Fibroblast of lung (primary cell): ENCODE data around the gene JAK1. TPM values are rescaled to one million over a fixed set of nuclear protein-coding genes. Genes with fewer than 3 reads are reported as not detected.

Experiments
- DNase-seq, 2 donors: peaks; one replicate each; pipeline versions ENCODE4 v3.0.0 to v3.0.0-alpha.2; 2010; ENCODE audit warnings: low read depth in 2 of 2
- H2AFZ ChIP-seq: 2 replicates; pipeline ENCODE4 v1.5.1; 2012; ENCODE audit warnings: low read length, control low read depth, inconsistent platforms
- H3K27ac ChIP-seq: 2 replicates; pipeline ENCODE4 v1.5.1; 2011; ENCODE audit warnings: low read length, control low read depth; ENCODE audit not compliant: insufficient read depth
- H3K27me3 ChIP-seq: 2 replicates; pipeline ENCODE4 v1.5.1; 2011; ENCODE audit warnings: mild to moderate bottlenecking, low read length; ENCODE audit not compliant: control insufficient read depth, insufficient read depth
- H3K36me3 ChIP-seq: 2 replicates; pipeline ENCODE4 v1.5.1; 2011; ENCODE audit warnings: low read length; ENCODE audit not compliant: control insufficient read depth, insufficient read depth
- H3K4me1 ChIP-seq: 2 replicates; pipeline ENCODE4 v1.5.1; 2011; ENCODE audit warnings: low read length; ENCODE audit not compliant: control insufficient read depth, insufficient read depth; ENCODE audit errors: extremely low read depth
- H3K4me2 ChIP-seq: 2 replicates; pipeline ENCODE4 v1.5.1; 2011; ENCODE audit warnings: low read length, control low read depth; ENCODE audit not compliant: insufficient read depth; ENCODE audit errors: extremely low read depth
- H3K4me3 ChIP-seq, 4 experiments: fragments of 200-600 bp in 1 of 4; sonication (generic) in 1 of 4; replicated peaks in 1 of 4; 2 replicates each; pipeline ENCODE4 v1.5.1; 2011 to 2016; ENCODE audit warnings: low read length in 4 of 4, low read depth in 3 of 4, mild to moderate bottlenecking in 3 of 4, control low read depth in 2 of 4, inconsistent platforms in 1 of 4, mixed read lengths in 1 of 4; ENCODE audit not compliant: insufficient read depth in 1 of 4; ENCODE audit errors: control extremely low read depth in 1 of 4
- H3K79me2 ChIP-seq: 2 replicates; pipeline ENCODE4 v1.5.1; 2012; ENCODE audit warnings: mild to moderate bottlenecking, low read length, inconsistent platforms; ENCODE audit not compliant: control insufficient read depth, insufficient read depth
- H3K9ac ChIP-seq: 2 replicates; pipeline ENCODE4 v1.5.1; 2011; ENCODE audit warnings: mild to moderate bottlenecking, low read length, control low read depth; ENCODE audit not compliant: insufficient read depth
- H3K9me3 ChIP-seq: 2 replicates; pipeline ENCODE4 v1.5.1; 2012; ENCODE audit warnings: low read depth, low read length; ENCODE audit not compliant: control insufficient read depth, insufficient read depth
- H4K20me1 ChIP-seq: 2 replicates; pipeline ENCODE4 v1.5.1; 2011; ENCODE audit warnings: low read length; ENCODE audit not compliant: control insufficient read depth, insufficient read depth; ENCODE audit errors: extremely low read depth
- CTCF ChIP-seq, 2 donors: IDR thresholded peaks in 1 of 2; conservative IDR thresholded peaks in 1 of 2; 1 replicate in 1 of 2; 2 replicates in 1 of 2; pipeline ENCODE4 v1.5.1; 2011 to 2012; ENCODE audit warnings: low read length in 2 of 2, control low read depth in 1 of 2, inconsistent platforms in 1 of 2, low read depth in 1 of 2, mild to moderate bottlenecking in 1 of 2
- EZH2 ChIP-seq: IDR thresholded peaks from 2 replicates; pipeline ENCODE4 v1.5.1; 2012; ENCODE audit warnings: low read length, control low read depth, mild to moderate bottlenecking; ENCODE audit errors: missing control alignments
- polyA plus RNA-seq, 2 donors: library from polyadenylated mRNA; depleted of rRNA in 1 of 2; stranded (reverse) in 1 of 2; unstranded in 1 of 2; fragments of >200 nt; gene quantifications; 2 replicates each; pipeline ENCODE4 v1.2.1, GENCODE V29; 2011 to 2012; ENCODE audit warnings: missing spikeins in 1 of 2
- total RNA-seq: library from RNA; depleted of rRNA; stranded (reverse); fragments of >200 nt; gene quantifications from 2 replicates; pipeline ENCODE4 v1.2.1, GENCODE V29; 2014

The JAK1 gene
- total and polyA plus RNA-seq, 2 donors (not counting 1 experiment from before 2014, with no cell fraction given): 144 to 152 TPM

- Histone ChIP-seq H3K9me3 (no peaks in the 10 kb centered on the region), H4K20me1 (no peaks in the 10 kb centered on the region), H3K27me3 (no peaks in the 10 kb centered on the region), H3K36me3 (no peaks in the 10 kb centered on the region), H3K4me1 (no peaks in the 10 kb centered on the region), H3K27ac (no peak overlapping the region), H3K9ac (no peak overlapping the region), H3K4me3 (no peak overlapping the region), H3K4me2 (no peak overlapping the region), H3K79me2 (no peaks in the 10 kb centered on the region), H2AFZ (no peak overlapping the region)
- TF ChIP-seq CTCF (conservative IDR thresholded peaks at IDR 0.05 in 1 of 2, IDR thresholded peaks at IDR 0.05 in 1 of 2; ENCODE audit: low read depth in 1 of 2, low read length in 2 of 2) (no peak), EZH2 (no peak)
- no peak for DNase-seq
These were observed 17.8 kb upstream of the JAK1 start for GRCh38 chr1:64984106-64984505.

- Histone ChIP-seq H3K27me3 (no peaks in the 10 kb centered on the region), H3K27ac (no peak overlapping the region), H3K4me3 (no peak overlapping the region), H3K9ac (no peak overlapping the region), H3K4me1 (no peaks in the 10 kb centered on the region), H3K4me2 (no peak overlapping the region), H3K36me3 (no peaks in the 10 kb centered on the region), H4K20me1 (no peaks in the 10 kb centered on the region), H2AFZ (no peak overlapping the region), H3K79me2 (no peaks in the 10 kb centered on the region), H3K9me3 (no peaks in the 10 kb centered on the region)
- TF ChIP-seq CTCF (conservative IDR thresholded peaks at IDR 0.05 in 1 of 2, IDR thresholded peaks at IDR 0.05 in 1 of 2; ENCODE audit: low read depth in 1 of 2, low read length in 2 of 2) (no peak), EZH2 (no peak)
- peak in 1 of 2 donors; percentile 72 for DNase-seq
These were observed 16.8 kb upstream of the JAK1 start for GRCh38 chr1:64983110-64983509.

GRCh38 chr1:64981601-64982533 is 15.5 kb upstream of the JAK1 start:
- no peak overlapping the region for H3K9ac ChIP-seq

More at GRCh38 chr1:64981601-64982533, 15.5 kb upstream of the JAK1 start:
- Histone ChIP-seq H2AFZ (no peak overlapping the region), H4K20me1 (no peaks in the 10 kb centered on the region), H3K4me3 (no peak overlapping the region), H3K4me2 (no peak overlapping the region), H3K36me3 (no peaks in the 10 kb centered on the region), H3K27me3 (no peaks in the 10 kb centered on the region), H3K9me3 (no peaks in the 10 kb centered on the region), H3K27ac (no peak overlapping the region), H3K79me2 (no peaks in the 10 kb centered on the region), H3K4me1 (no peaks in the 10 kb centered on the region)
- TF ChIP-seq EZH2 (no peak), CTCF (conservative IDR thresholded peaks at IDR 0.05 in 1 of 2, IDR thresholded peaks at IDR 0.05 in 1 of 2; ENCODE audit: low read depth in 1 of 2, low read length in 2 of 2) (no peak)
- DNase-seq: no peak
